Measurements from ENCODE around the gene VAV2.

The VAV2 gene

GRCh38 chr9:133890583-133890982 is 101.5 kb downstream of the VAV2 start:
- no peak for DNase-seq (ENCODE audit: low read depth)

GRCh38 chr9:133889584-133890301 is 102.4 kb downstream of the VAV2 start:
- DNase-seq (ENCODE audit: low read depth): no peak

- no peak for DNase-seq (ENCODE audit: low read depth)
Measured at GRCh38 chr9:133888809-133889491, 103.2 kb downstream of the VAV2 start.

GRCh38 chr9:133888048-133888808 is 103.9 kb downstream of the VAV2 start:
- DNase-seq (ENCODE audit: low read depth): no peak

- no peak for DNase-seq (ENCODE audit: low read depth)
Measured at GRCh38 chr9:133887540-133888047, 104.5 kb downstream of the VAV2 start.

- DNase-seq (ENCODE audit: low read depth): no peak
Measured at GRCh38 chr9:133886563-133887501, 105.3 kb downstream of the VAV2 start.

GRCh38 chr9:133884907-133885744 is 107.0 kb downstream of the VAV2 start:
- DNase-seq (ENCODE audit: low read depth): no peak

GRCh38 chr9:133882849-133883755 is 109.0 kb downstream of the VAV2 start:
- no peak for DNase-seq (ENCODE audit: low read depth)

GRCh38 chr9:133881671-133882381 is 110.3 kb downstream of the VAV2 start:
- DNase-seq (ENCODE audit: low read depth): no peak

- no peak for DNase-seq (ENCODE audit: low read depth)
Measured at GRCh38 chr9:133880851-133881661, 111.1 kb downstream of the VAV2 start.

- DNase-seq (ENCODE audit: low read depth): no peak
Measured at GRCh38 chr9:133880136-133880535, 112.0 kb downstream of the VAV2 start.

- no peak for DNase-seq (ENCODE audit: low read depth)
Measured at GRCh38 chr9:133879615-133880014, 112.5 kb downstream of the VAV2 start.

GRCh38 chr9:133878402-133878801 is 113.7 kb downstream of the VAV2 start:
- no peak for DNase-seq (ENCODE audit: low read depth)

GRCh38 chr9:133877967-133878366 is 114.2 kb downstream of the VAV2 start:
- no peak for DNase-seq (ENCODE audit: low read depth)

- DNase-seq (ENCODE audit: low read depth): no peak
Measured at GRCh38 chr9:133877327-133877726, 114.8 kb downstream of the VAV2 start.

GRCh38 chr9:133876836-133877235 is 115.3 kb downstream of the VAV2 start:
- no peak for DNase-seq (ENCODE audit: low read depth)

GRCh38 chr9:133876144-133876543 is 116.0 kb downstream of the VAV2 start:
- no peak for DNase-seq (ENCODE audit: low read depth)

- DNase-seq (ENCODE audit: low read depth): no peak
Measured at GRCh38 chr9:133875131-133875530, 117.0 kb downstream of the VAV2 start.

Data from fibroblast of gingiva (primary cell).